Measurements from ENCODE around the gene RSRC1.

Gene RSRC1

GRCh38 chr3:158590223-158590622 lies 480.3 kb downstream of the RSRC1 start:
- Histone ChIP-seq H3K4me3 (ENCODE audit: insufficient read depth in 1 of 2, low read depth in 1 of 2, low read length in 2 of 2) (no peak overlapping the region), H3K4ac (ENCODE audit: low read depth in 1 of 2, low read length in 2 of 2) (no peak overlapping the region), H2BK5ac (ENCODE audit: low read depth, low read length, poor library complexity, severe bottlenecking) (no peak overlapping the region), H2AK5ac (ENCODE audit: low read length, severe bottlenecking) (no peak overlapping the region), H3K9me3 (ENCODE audit: control insufficient read depth, low read length) (no peaks in the 10 kb centered on the region), H3K14ac (ENCODE audit: low read length in 2 of 2) (no peak overlapping the region), H3K27ac (ENCODE audit: low read length, poor library complexity, severe bottlenecking) (no peak overlapping the region), H3K23ac (ENCODE audit: low read length in 2 of 2) (no peak overlapping the region), H2BK120ac (ENCODE audit: low read depth, low read length) (no peak overlapping the region), H3K79me1 (replicated peaks; ENCODE audit: low read length, poor library complexity, severe bottlenecking) (peaks cover 1% of the 10 kb centered on the region), H3K9ac (ENCODE audit: low read length) (no peak overlapping the region), H3K36me3 (ENCODE audit: control insufficient read depth in 1 of 2, insufficient read depth in 2 of 2, low read depth in 1 of 2, low read length in 2 of 2) (no peaks in the 10 kb centered on the region), H4K91ac (ENCODE audit: low read length) (no peak overlapping the region), H3K4me2 (ENCODE audit: low read length, poor library complexity, severe bottlenecking) (no peak overlapping the region), H3K27me3 (ENCODE audit: control insufficient read depth in 1 of 2, insufficient read depth in 1 of 2, low read length in 2 of 2) (no peaks in the 10 kb centered on the region), H2BK12ac (ENCODE audit: low read length in 2 of 2) (no peak overlapping the region), H3K18ac (ENCODE audit: low read depth in 1 of 2, low read length in 2 of 2) (no peak overlapping the region), H3K4me1 (ENCODE audit: control insufficient read depth, insufficient read depth, low read depth, low read length) (no peaks in the 10 kb centered on the region), H4K8ac (ENCODE audit: low read length) (no peak overlapping the region), H2AFZ (ENCODE audit: low read depth, low read length) (no peak overlapping the region), H2BK15ac (ENCODE audit: low read depth, poor library complexity, severe bottlenecking) (no peak overlapping the region)
- DNase-seq, result no peak

All from mesenchymal stem cell (in vitro differentiated cells and primary cell).